A549 (cell line): ENCODE data around the gene STRADA. TPM values are rescaled to one million over a fixed set of nuclear protein-coding genes. Genes with fewer than 3 reads are reported as not detected.

Experiments used
- ATAC-seq, 2 experiments: fragments of 200-7000 bp in 1 of 2; fragments of >200 bp in 1 of 2; cut with Nextera tagmentation in 1 of 2; cut with Tn5 transposase in 1 of 2; 3 replicates each; pipeline versions ENCODE4 v1.8.0 to v1.9.1; 2018 to 2020; ENCODE audit warnings: mild to moderate bottlenecking in 1 of 2, moderate library complexity in 1 of 2
- CTCF ChIA-PET: fragments of 300-600 bp; sonication (Branson Sonifier 250); formaldehyde crosslinking; extraction: SDS; loops from one replicate; lab custom pipeline; 2021; ENCODE audit warnings: antibody characterized with exemption, inconsistent platforms; lab: Yijun Ruan, JAX
- POLR2A ChIA-PET: fragments of 350-600 bp; formaldehyde crosslinking; extraction: SDS; loops from one replicate; lab custom pipeline; 2021; ENCODE audit warnings: antibody characterized with exemption, inconsistent platforms; lab: Yijun Ruan, JAX
- DNase-seq, 2 experiments: peaks; one replicate each; pipeline versions ENCODE4 v3.0.0 to v3.0.0-alpha.2; 2011 to 2016; ENCODE audit warnings: low read depth in 1 of 2, low spot score in 1 of 2
- FAIRE-seq: peaks from 2 replicates; lab custom pipeline; 2011; peaks lifted over from hg19 to GRCh38; lab: Jason Lieb, UNC
- H3K27ac ChIP-seq, 2 experiments: fragments of >200 bp; sonication (Bioruptor Twin); formaldehyde crosslinking; 3 replicates each; pipeline ENCODE4 v1.5.1; 2016 to 2017
- H3K4me1 ChIP-seq: fragments of >200 bp; sonication (Bioruptor Twin); formaldehyde crosslinking; 3 replicates; pipeline ENCODE4 v1.6.1; 2016
- H3K4me2 ChIP-seq: fragments of >200 bp; sonication (Bioruptor Twin); formaldehyde crosslinking; 3 replicates; pipeline ENCODE4 v1.6.1; 2016
- H3K4me3 ChIP-seq: fragments of >200 bp; sonication (Bioruptor Twin); formaldehyde crosslinking; 3 replicates; pipeline ENCODE4 v1.5.1; 2016
- H3K9me3 ChIP-seq: fragments of >200 bp; sonication (Bioruptor Twin); formaldehyde crosslinking; 3 replicates; pipeline ENCODE4 v1.6.1; 2016
- BHLHE40 ChIP-seq: IDR thresholded peaks from 2 replicates; pipeline ENCODE4 v1.6.1; 2012; ENCODE audit warnings: low read depth, low read length, inconsistent platforms
- CHD4 ChIP-seq: fragments of 200-600 bp; sonication (generic); IDR thresholded peaks from 2 replicates; pipeline ENCODE4 v1.6.1; 2016; ENCODE audit warnings: antibody characterized with exemption, mild to moderate bottlenecking, borderline replicate concordance
- EHMT2 ChIP-seq: fragments of 200-600 bp; sonication (generic); IDR thresholded peaks from 2 replicates; pipeline ENCODE4 v1.6.1; 2016; ENCODE audit warnings: antibody characterized with exemption, low read depth, mild to moderate bottlenecking, moderate library complexity
- FOSB ChIP-seq: fragments of 250-450 bp; sonication (Bioruptor Pico); IDR thresholded peaks from 2 replicates; pipeline ENCODE4 v1.5.0; 2020; ENCODE audit warnings: mild to moderate bottlenecking, moderate library complexity
- GATA3 ChIP-seq: IDR thresholded peaks from 2 replicates; pipeline ENCODE4 v1.6.1; 2012; ENCODE audit warnings: borderline replicate concordance
- HDAC2 ChIP-seq: fragments of 200-600 bp; sonication (generic); IDR thresholded peaks from 2 replicates; pipeline ENCODE4 v1.6.1; 2016
- HMGXB4 ChIP-seq: fragments of 250-450 bp; sonication (Bioruptor Pico); IDR thresholded peaks from 2 replicates; pipeline ENCODE4 v1.5.0; 2021; ENCODE audit warnings: mild to moderate bottlenecking, moderate library complexity, borderline replicate concordance
- HOXB13 ChIP-seq: fragments of 250-450 bp; sonication (Bioruptor Pico); IDR thresholded peaks from 2 replicates; pipeline ENCODE4 v1.5.0; 2020; ENCODE audit warnings: low read depth, mild to moderate bottlenecking, moderate library complexity
- KDM1A ChIP-seq: fragments of 200-600 bp; sonication (generic); IDR thresholded peaks from 2 replicates; pipeline ENCODE4 v1.6.1; 2016; ENCODE audit warnings: low read depth, mild to moderate bottlenecking
- MAX ChIP-seq: IDR thresholded peaks from 2 replicates; pipeline ENCODE4 v1.6.1; 2012
- NPAS2 ChIP-seq: fragments of 250-450 bp; sonication (Bioruptor Pico); IDR thresholded peaks from 2 replicates; pipeline ENCODE4 v1.8.0; 2022; ENCODE audit warnings: mild to moderate bottlenecking, moderate library complexity, borderline replicate concordance
- NR3C1 ChIP-seq: fragments of >200 bp; sonication (Bioruptor Twin); formaldehyde crosslinking; IDR thresholded peaks from 3 replicates; pipeline ENCODE4 v1.6.1; 2017
- PBX3 ChIP-seq: IDR thresholded peaks from 2 replicates; pipeline ENCODE4 v1.6.1; 2012
- POLR2AphosphoS2 ChIP-seq: conservative IDR thresholded peaks from 2 replicates; pipeline ENCODE4 v1.6.1; 2012; ENCODE audit warnings: low read length, improper control_type of control experiment, inconsistent platforms
- RCOR1 ChIP-seq: fragments of 150-350 bp; IDR thresholded peaks from 2 replicates; pipeline ENCODE4 v1.6.1; 2014; ENCODE audit warnings: antibody characterized with exemption, low read length, low read depth
- REST ChIP-seq: fragments of 200-600 bp; sonication (generic); IDR thresholded peaks from 2 replicates; pipeline ENCODE4 v1.6.1; 2016; ENCODE audit warnings: antibody characterized with exemption, mild to moderate bottlenecking, moderate library complexity
- SMC3 ChIP-seq: fragments of >200 bp; sonication (Bioruptor Twin); formaldehyde crosslinking; IDR thresholded peaks from 3 replicates; pipeline ENCODE4 v1.6.1; 2018; ENCODE audit warnings: inconsistent platforms
- SREBF2 ChIP-seq: fragments of 450-650 bp; IDR thresholded peaks from 2 replicates; pipeline ENCODE4 v1.6.1; 2014; ENCODE audit warnings: mild to moderate bottlenecking, moderate library complexity
- ZC3H11A ChIP-seq: fragments of 450-650 bp; IDR thresholded peaks from 2 replicates; pipeline ENCODE4 v1.6.1; 2014; ENCODE audit warnings: antibody characterized with exemption, mild to moderate bottlenecking
- ZNF302 ChIP-seq: fragments of 250-450 bp; sonication (Bioruptor Pico); IDR thresholded peaks from 2 replicates; pipeline ENCODE4 v1.9.0; 2021; ENCODE audit warnings: inconsistent platforms, mild to moderate bottlenecking, moderate library complexity
- ZSCAN20 ChIP-seq: fragments of 250-450 bp; sonication (Bioruptor Pico); IDR thresholded peaks from 2 replicates; pipeline ENCODE4 v1.8.0; 2022; ENCODE audit warnings: mild to moderate bottlenecking, moderate library complexity
- WGBS: methylation state at CpG from one replicate; pipeline ENCODE4 v1.1.6; 2017; ENCODE audit errors: missing lambda C conversion rate; 5-methylcytosine and 5-hydroxymethylcytosine counted together
- polyA plus RNA-seq, 4 experiments: library from polyadenylated mRNA; depleted of rRNA in 3 of 4; stranded (reverse); fragments of >200 nt; fragmentation: RNase III in 1 of 4; extraction: RNeasy Plus Mini Kit Qiagen cat#74134 plus additional on column Dnase treatment in 1 of 4; gene quantifications; 2 replicates in 3 of 4; 3 replicates in 1 of 4; pipeline ENCODE4 v1.2.3, GENCODE V29; 2011 to 2017

The STRADA gene
- polyA plus RNA-seq, 2 of the 4 experiments (the other 2 are of a cell fraction) = 30.3 to 33.0 TPM

- Histone ChIP-seq H3K4me2 (no peak overlapping the region), H3K9me3 (no peaks in the 10 kb centered on the region), H3K4me3 (no peak overlapping the region), H3K4me1 (0 out of 3 replicates have a peak, but pooled peaks cover 4% of the 10 kb centered on the region), H3K27ac (no peak overlapping the region)
- DNase-seq (no peak), ATAC-seq (no peak), FAIRE-seq (no peak)
- TF ChIP-seq MAX (no peak), BHLHE40 (no peak), ZC3H11A (no peak), ZNF302 (CRISPR knock-in tag) (no peak), ZSCAN20 (CRISPR knock-in tag) (no peak), REST (no peak), HDAC2 (no peak), HOXB13 (CRISPR knock-in tag) (no peak), SREBF2 (no peak), FOSB (no peak), RCOR1 (no peak), KDM1A (no peak), EHMT2 (no peak)
- CTCF ChIA-PET = interaction anchor here (0.9 to 1.5 kb wide), 3 partner anchors 9 to 36 kb away, joined by 3 to 5 read pairs (median 4); no protein-coding TSS in a partner anchor
- POLR2A ChIA-PET = no interaction called here
- WGBS = 91% methylated on average over 6 of the region's 6 CpGs
These were observed 48.5 kb upstream of the STRADA start for GRCh38 chr17:63790057-63790456.

GRCh38 chr17:63786971-63787711 is 45.5 kb upstream of the STRADA start:
- no peak for TF ChIP-seq FOSB
- FAIRE-seq (no peak), ATAC-seq (no peak), DNase-seq (no peak)
- Histone ChIP-seq H3K4me1 (peaks cover 18% of the 10 kb centered on the region; the same call in 2 of the 3 replicates), H3K9me3 (no peaks in the 10 kb centered on the region), H3K27ac (no peak overlapping the region), H3K4me2 (no peak overlapping the region), H3K4me3 (no peak overlapping the region)
- 94% methylated on average over 13 of the region's 13 CpGs for WGBS
- ChIA-PET CTCF (interaction anchor here (1.6 to 2.0 kb wide), 2 partner anchors 11 to 34 kb away, joined by 3 to 9 read pairs; no protein-coding TSS in a partner anchor), POLR2A (interaction anchor here (1.2 kb wide), 1 partner anchor 13 kb away, joined by 3 read pairs; the partner anchor contains the start of genes CCDC47 and DDX42)

GRCh38 chr17:63786117-63786516 is 44.5 kb upstream of the STRADA start:
- POLR2A ChIA-PET = interaction anchor here (1.2 kb wide), 1 partner anchor 12 kb away, joined by 3 read pairs; the partner anchor contains the start of genes CCDC47 and DDX42
- ATAC-seq (no peak), DNase-seq (no peak), FAIRE-seq (no peak)
- Histone ChIP-seq H3K9me3 (no peaks in the 10 kb centered on the region), H3K4me3 (no peak overlapping the region), H3K27ac (no peak overlapping the region), H3K4me2 (no peak overlapping the region), H3K4me1 (peaks cover 18% of the 10 kb centered on the region; the same call in 2 of the 3 replicates)
- TF ChIP-seq HOXB13 (CRISPR knock-in tag) = no peak
- TF ChIP-seq CHD4 = no peak
- no peak for TF ChIP-seq PBX3
- TF ChIP-seq POLR2AphosphoS2 = no peak
- no peak for TF ChIP-seq GATA3
- no peak for TF ChIP-seq HDAC2
- TF ChIP-seq SMC3 = no peak
- TF ChIP-seq HMGXB4 = no peak
- no peak for TF ChIP-seq NPAS2 (CRISPR knock-in tag)
- no peak for TF ChIP-seq NR3C1
- 97% methylated on average over 1 of the region's 1 CpG for WGBS
- CTCF ChIA-PET = interaction anchor here (1.0 to 2.0 kb wide), 3 partner anchors 8 to 35 kb away, joined by 3 to 9 read pairs (median 3); no protein-coding TSS in a partner anchor
